Stimulated activated CD8-positive, alpha-beta memory T cell treated with anti-CD3 and anti-CD28 coated beads, Interleukin-4, amount 100 ng/mL, for 4 hours (primary cell): ENCODE results near the gene ZDHHC1.
"Not testable (repeated sequence)": the region's sequence is repeated elsewhere in the genome, so short reads cannot be mapped to it uniquely, and the experiment has no call there.

ENCODE experiments used
- DNase-seq, 2 donors: peaks; one replicate each; pipeline ENCODE4 v3.0.0-alpha.2; 2020; ENCODE audit warnings: low read depth in 2 of 2, low spot score in 1 of 2

Gene ZDHHC1

GRCh38 chr16:67431775-67432505 is 15.7 kb upstream of the ZDHHC1 start:
- DNase-seq: no peak

DNA sequence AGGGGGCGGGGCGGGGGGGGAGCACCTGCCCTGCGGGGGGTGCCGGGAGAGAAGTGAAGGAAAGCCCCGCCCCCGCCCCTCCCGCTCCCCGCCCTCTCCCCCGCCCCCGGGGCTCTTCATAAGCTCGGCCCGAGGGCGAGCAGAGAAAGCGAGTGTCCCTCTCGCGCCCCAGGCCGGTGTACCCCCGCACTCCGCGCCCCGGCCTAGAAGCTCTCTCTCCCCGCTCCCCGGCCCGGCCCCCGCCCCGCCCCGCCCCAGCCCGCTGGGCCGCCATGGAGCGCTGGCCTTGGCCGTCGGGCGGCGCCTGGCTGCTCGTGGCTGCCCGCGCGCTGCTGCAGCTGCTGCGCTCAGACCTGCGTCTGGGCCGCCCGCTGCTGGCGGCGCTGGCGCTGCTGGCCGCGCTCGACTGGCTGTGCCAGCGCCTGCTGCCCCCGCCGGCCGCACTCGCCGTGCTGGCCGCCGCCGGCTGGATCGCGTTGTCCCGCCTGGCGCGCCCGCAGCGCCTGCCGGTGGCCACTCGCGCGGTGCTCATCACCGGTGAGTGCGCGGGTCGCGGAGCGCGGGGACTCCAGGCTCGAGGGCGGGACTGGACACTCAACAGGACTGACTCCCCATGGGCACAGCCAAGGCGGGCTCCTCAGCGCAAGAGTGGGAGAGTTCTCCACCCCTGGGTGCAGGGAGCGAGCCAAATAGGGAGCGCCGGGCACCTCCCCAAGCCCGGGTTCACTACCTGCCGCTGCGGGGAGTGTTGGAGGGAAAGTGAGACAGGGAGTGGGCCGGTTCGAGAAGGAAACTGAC is 14.9 kb upstream of the ZDHHC1 start, which contains the start of gene HSD11B2:
TSS of gene HSD11B2 (plus strand) at position 145 of the 798 bp plus-strand sequence. CDS start at position 273, 128 bp downstream.
- DNase-seq: no peak

GRCh38 chr16:67430504-67430976 is 14.3 kb upstream of the ZDHHC1 start:
- peak in 1 of 2 donors; percentile 6 for DNase-seq

DNA sequence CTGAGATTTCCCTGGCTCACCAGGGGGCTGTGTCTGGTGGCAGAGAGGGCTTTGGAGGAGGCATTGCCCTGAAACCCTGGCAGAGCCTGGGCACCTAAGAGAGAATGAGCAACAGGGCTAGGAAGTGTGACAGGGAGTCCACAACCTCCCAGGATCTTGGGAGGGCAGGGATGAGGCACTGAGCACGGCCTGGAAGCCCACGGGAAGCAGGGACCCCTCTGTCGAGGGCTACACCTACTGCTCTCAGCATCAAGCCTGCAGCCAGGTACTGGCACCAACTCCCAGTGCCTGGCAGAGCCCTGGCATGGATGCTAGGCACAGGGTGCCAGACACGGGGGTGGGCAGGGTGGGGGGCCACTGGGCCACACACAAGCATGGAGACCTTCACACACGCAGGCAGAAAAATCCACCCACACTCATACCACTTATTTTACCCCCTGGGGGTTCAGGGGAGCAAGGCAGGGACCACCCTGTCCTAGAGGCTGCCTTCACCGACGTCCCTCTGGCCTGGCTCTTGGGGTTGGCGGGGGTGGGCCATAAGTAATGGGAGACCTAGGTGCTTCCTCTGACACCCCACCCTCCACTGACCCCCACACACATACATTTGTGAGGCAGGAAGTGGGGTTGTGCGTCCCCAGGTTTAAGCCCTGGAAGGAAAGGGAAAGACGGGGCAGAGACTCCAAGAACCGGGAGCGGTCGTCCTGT is 13.7 kb upstream of the ZDHHC1 start:
- no peak for DNase-seq

DNA sequence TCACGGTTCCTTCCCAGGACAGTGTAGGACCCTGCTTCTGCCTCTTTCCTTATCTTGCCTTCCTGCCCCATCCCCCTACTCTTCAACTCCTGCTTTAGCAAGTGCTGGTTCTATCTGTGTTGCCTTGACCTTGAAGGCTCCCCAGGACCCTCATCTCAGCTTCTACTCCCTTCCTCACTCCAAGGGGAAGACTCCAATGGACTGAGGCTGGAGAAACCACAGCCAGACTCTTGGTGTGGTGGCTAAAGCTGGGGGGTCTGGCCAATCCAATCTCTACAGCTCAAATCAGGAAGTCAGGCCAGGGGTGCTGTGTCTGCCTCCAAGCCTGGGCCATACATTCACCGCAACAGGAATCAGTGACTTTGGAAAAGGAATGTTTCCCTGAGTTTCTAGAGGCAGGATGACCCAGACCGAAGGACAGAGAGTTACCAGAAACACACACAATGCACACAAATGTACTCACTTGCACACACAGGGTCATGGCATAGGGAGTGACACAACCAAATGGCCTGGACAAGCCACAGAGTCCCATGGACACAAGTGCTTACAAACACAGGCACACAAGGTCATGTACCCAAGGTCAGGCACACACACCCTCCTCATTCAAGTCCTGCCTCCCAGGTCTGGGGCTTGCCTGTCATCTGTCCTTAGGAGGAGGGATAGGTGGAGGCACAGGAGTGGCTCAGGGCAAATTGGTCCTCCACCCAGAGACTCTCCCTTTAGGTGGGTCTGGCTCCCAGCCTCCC is 12.9 kb upstream of the ZDHHC1 start:
- no peak for DNase-seq

GRCh38 chr16:67428146-67428731 is 12.0 kb upstream of the ZDHHC1 start:
- DNase-seq: peak in 1 of 2 donors; percentile 8

- DNase-seq: no peak
Measured at GRCh38 chr16:67426950-67427349, 10.7 kb upstream of the ZDHHC1 start.

DNA sequence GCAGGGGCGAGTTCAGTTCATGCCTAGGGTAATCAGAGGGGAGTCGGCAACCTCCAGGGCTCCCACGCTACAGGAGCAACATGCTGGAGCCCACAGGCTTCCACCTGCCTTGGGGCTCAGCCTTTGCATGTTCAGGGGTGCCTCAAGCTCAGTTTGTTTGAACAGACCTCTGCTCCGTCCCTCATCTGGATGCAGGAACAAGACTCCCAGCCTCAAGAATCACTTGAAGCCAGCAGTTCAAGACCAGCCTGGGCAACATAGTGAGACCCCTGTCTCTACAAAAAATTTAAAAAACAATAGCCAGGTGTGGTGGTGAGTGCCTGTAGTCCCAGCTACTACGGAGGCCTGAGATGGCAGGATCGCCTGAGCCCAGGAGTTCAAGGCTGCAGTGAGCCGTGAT is 9.7 kb upstream of the ZDHHC1 start:
- DNase-seq: no peak

DNA sequence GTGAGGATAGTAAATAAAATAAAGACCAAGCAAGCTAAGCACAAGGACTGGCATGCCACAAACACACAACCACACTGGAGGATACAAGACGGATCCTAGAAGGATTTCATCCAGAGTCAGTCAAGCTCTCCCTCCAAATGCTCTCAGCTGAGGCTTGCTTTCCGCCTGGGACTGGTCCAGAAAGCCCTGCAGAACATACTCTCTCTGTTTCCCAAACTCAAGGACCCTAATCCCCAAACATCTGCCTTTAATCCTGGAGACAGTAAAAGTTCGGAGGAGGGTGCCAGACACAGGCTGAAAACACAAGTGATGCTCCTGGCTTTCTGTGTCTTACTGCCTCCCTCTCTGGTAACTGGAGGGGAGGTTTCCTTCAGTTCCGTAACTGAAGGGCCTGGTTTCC is 9.3 kb upstream of the ZDHHC1 start:
- DNase-seq: no peak

DNA sequence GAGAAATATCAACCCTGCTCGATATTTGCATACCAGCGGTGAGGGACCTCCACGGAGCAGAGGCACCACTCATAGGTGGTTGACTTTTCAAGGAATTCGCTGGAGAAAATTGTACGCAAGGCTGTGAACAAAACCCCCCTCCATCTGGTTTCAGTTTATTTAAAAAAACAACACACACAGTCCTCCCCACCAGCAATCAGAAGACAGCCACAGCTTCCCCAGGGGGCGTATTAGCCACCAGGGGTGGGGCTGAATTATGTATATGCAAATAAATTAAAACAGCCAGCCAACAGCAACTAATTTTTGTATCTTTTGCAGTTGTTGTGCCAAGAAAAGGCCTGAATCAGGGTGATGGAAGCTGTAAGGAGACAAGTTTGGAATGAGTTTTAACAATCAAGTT is 8.8 kb upstream of the ZDHHC1 start:
- DNase-seq: no peak

DNA sequence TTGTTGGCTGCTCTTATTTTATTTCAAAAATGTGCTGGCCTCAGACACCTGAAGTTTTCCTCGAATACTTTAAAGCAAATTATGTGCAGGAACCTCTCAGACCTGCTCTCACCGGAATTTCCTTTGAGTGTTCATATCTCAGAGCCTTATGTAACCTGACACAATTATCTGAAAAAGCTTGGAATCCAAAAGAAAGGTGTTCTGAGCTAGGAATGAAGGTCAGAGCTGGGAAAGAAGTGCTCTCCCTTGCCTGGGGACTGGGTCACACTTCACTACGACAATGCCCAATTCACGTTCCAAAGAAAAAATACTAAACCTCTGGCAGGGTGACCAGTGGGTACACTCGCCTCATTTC is 8.0 kb upstream of the ZDHHC1 start:
- no peak for DNase-seq

GRCh38 chr16:67423611-67424260 is 7.5 kb upstream of the ZDHHC1 start:
- no peak for DNase-seq

GRCh38 chr16:67423015-67423414 is 6.7 kb upstream of the ZDHHC1 start:
- DNase-seq: no peak

DNA sequence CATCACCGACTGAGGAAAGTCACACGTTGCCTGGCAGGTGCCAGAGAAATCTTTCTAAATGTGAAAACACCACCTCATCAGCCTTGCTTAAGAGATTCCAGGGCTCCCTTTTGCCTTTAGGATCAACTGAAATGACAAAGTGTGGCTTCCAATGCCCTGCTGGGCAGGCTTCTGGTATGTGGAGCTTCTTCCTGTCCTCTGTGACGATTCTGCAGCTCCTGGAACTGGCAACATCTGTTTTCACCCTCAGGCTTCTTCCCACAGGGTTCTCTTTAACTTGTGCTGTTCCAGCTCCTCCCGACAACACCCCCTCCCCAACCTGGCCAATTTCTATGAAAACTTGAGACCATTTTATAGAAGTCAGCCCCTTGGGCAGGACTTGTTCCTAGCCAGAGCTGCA is 4.8 kb upstream of the ZDHHC1 start:
- no peak for DNase-seq

DNA sequence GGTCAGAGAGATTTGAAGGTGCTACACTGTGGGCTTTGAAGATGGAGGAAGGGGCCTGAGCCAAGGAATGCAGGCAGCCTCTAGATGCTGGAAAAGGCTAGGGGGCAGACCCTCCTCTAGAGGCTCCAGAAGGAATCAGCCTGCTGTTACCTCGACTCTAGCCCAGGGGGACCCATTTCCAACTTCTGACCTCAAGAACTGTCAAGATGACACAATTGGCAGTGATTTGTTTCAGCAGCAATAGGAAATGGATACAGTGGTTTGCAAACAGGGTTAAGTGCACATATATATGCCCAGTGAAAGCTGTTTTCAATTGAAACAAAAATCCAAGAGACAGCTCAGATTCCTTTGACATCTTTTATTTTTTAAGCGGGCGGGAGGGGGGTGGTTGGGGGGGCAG is 3.7 kb upstream of the ZDHHC1 start:
- DNase-seq: no peak

GRCh38 chr16:67419502-67419901 is 3.2 kb upstream of the ZDHHC1 start:
- DNase-seq: no peak

GRCh38 chr16:67417333-67418061 is 1.2 kb upstream of the ZDHHC1 start:
- no peak for DNase-seq

DNA sequence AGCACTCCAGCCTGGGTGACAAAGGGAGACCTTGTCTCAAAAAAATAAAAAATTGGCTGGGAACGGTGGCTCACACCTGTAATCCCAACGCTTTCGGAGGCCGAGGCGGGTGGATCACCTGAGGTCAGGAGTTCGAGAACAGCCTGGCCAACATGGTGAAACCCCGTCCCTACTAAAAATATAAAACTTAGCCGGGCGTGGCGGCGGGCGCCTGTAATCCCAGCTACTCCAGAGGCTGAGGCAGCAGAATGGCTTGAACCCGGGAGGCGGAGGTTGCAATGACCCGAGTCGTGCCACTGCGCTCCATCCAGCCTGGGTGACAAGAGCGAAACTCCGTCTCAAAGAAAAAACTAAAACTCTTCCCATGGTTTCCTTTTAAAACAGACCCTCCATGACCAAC is 856 bp downstream of the ZDHHC1 start:
- DNase-seq: not testable (repeated sequence)
